ENCODE results near the gene SEMA7A. TPM values are rescaled to one million over a fixed set of nuclear protein-coding genes. Genes with fewer than 3 reads are reported as not detected.
A peak's percentile ranks its signal among the peaks of the same experiment; 100 is the strongest.
"Not testable (repeated sequence)": the region's sequence is repeated elsewhere in the genome, so short reads cannot be mapped to it uniquely, and the experiment has no call there.

The SEMA7A gene
- total RNA-seq, 1 donor from 2014 or later, result 102 TPM

DNA sequence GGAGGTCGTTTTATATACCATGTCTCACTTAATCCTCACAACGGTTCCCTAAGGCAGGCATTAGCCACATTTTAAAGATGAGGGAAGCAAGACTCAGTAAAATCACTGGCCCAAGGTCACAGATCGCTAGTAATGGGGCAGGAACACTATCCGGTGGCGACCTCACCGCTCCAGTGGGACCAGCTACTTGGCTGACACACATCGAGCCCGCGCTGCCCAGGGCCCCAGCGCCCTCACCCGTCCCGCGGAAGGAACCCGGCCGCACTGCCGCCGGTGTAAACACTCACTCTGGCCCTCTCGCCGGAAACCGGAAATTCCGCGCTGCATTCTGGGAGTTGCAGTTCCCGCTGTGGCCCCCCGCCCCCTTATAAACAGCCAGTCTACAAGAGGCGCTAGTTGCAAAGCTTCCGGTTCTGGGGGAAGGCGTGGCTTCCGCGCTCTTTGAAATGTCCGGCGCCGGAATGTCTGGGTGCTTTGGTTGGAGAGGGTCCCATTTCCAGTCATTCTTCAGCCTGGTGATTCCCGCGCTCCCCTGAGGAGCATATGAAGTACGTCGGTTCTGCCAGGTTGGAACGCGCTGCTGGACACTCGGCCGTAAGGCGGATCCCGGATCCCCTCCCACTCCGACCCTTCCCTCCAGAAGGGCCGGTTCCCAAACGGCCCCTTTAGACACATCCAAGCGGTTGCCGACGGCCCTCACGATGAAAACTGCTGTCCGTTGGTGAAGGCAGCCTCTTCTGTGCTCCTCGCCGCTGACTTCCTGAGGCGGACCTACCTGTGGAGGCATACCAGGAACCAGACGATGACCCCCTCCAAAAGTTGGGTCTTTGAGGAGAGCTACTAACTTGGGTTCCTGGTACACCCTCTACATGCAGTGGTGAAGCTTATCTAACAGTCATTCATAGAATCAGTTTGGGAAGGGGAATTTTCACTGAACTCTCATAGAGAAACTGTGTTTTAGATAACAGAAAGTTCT is 27.4 kb upstream of the SEMA7A start, which contains the start of gene UBL7:
TSS of gene UBL7 (minus strand) at position 290 of the 976 bp plus-strand sequence. CDS start 2,293 bp downstream, outside the sequence.
- H3K27ac Mint-ChIP-seq, result peak within 1 kb of the TSS; percentile 94
- peaks cover 22% of the 10 kb centered on the region for H3K36me3 Mint-ChIP-seq (ENCODE audit: low read depth)
- DNase-seq (ENCODE audit: low spot score), result peak; percentile 96
- H3K4me1 Mint-ChIP-seq (ENCODE audit: low read depth), result peaks cover 56% of the 10 kb centered on the region
- intact Hi-C loops (cut with micrococcal nuclease), result loop anchor here (1.0 to 10.0 kb wide), 12 partner anchors 23 to 468 kb away; partner anchors contain the start of genes CLK3, EDC3 and STOML1
- H3K27me3 Mint-ChIP-seq (ENCODE audit: insufficient read depth), result no peaks in the 10 kb centered on the region
- H3K4me3 Mint-ChIP-seq, result peak within 1 kb of the TSS; percentile 97
- peaks cover 11% of the 10 kb centered on the region for H3K9me3 Mint-ChIP-seq

DNA sequence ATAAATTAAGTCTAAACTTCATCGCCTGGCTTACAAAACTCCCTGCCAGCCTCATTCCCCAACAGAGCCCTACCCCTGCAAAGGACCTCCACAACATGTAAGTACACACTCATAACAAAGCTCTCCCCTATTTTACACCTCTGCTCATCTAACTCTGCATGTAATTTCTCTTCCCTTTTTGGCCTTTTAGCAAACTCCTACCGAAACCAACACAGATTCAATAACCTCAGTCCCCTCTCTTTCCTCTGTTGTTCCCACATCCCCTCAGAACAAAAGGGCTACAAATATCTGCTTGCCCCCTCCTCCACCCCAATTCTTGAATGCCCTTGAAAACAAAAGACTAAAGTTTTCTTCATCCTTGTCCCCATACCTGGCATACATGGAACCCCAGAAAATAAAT is 26.5 kb upstream of the SEMA7A start:
- peaks cover 25% of the 10 kb centered on the region for H3K36me3 Mint-ChIP-seq (ENCODE audit: low read depth)
- H3K27me3 Mint-ChIP-seq (ENCODE audit: insufficient read depth), result no peaks in the 10 kb centered on the region
- intact Hi-C loops (cut with micrococcal nuclease), result loop anchor here (2.0 to 10.0 kb wide), 3 partner anchors 55 to 467 kb away; partner anchors contain the start of gene STOML1
- peak overlapping the region; percentile 94 for H3K27ac Mint-ChIP-seq
- peaks cover 58% of the 10 kb centered on the region for H3K4me1 Mint-ChIP-seq (ENCODE audit: low read depth)
- no peak for DNase-seq (ENCODE audit: low spot score)
- peaks cover 11% of the 10 kb centered on the region for H3K9me3 Mint-ChIP-seq
- H3K4me3 Mint-ChIP-seq, result peak overlapping the region; percentile 97

DNA sequence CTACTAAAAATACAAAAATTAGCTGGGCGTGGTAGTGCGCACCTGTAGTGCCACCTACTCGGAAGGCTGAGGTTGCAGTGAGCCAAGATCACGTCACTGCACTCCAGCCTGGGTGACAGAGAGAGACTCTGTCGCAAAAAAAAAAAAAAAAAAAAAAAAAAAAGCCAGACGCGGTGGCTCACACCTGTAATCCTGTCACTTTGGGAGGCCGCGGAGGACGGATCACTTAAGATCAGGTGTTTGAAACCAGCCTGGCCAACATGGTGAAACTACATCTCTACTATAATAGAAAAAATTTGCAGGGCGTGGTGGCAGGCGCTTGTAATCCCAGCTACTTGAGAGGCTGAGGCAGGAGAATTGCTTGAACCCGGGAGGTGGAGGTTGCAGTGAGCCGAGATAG is 26.0 kb upstream of the SEMA7A start:
- Mint-ChIP-seq H3K4me3 (peak overlapping the region; percentile 97), H3K4me1 (ENCODE audit: low read depth) (peaks cover 56% of the 10 kb centered on the region), H3K9me3 (peaks cover 11% of the 10 kb centered on the region), H3K36me3 (ENCODE audit: low read depth) (peaks cover 30% of the 10 kb centered on the region)
- intact Hi-C loops (cut with micrococcal nuclease), result loop anchor here (2.0 to 10.0 kb wide), 3 partner anchors 55 to 467 kb away; partner anchors contain the start of gene STOML1
- not testable (repeated sequence) for H3K27ac Mint-ChIP-seq; H3K27me3 Mint-ChIP-seq (ENCODE audit: insufficient read depth); DNase-seq (ENCODE audit: low spot score)

DNA sequence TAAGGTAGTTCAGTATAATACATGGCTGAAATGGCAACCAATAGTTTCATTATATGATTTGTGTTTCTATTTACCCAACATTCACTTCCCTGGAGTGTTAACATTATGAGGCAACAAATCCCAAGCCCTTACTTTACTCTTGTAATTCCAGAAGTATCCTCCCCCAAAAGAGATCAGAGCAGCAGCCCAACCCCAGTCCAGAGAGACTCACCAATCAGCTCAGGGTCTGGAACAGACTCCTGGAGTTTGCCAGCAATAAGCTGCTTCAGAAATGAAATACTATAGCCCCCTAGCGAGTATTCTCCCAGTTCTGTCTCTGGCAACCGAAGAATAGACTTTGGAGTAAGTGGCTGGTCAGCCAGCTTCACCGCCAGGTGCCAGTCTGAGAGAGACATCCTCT is 24.7 kb upstream of the SEMA7A start:
- H3K27me3 Mint-ChIP-seq (ENCODE audit: insufficient read depth), result no peaks in the 10 kb centered on the region
- H3K9me3 Mint-ChIP-seq, result peaks cover 2% of the 10 kb centered on the region
- H3K36me3 Mint-ChIP-seq (ENCODE audit: low read depth), result peaks cover 27% of the 10 kb centered on the region
- H3K4me3 Mint-ChIP-seq, result no peak overlapping the region
- H3K4me1 Mint-ChIP-seq (ENCODE audit: low read depth), result peaks cover 57% of the 10 kb centered on the region
- no peak for DNase-seq (ENCODE audit: low spot score)
- intact Hi-C loops (cut with micrococcal nuclease), result no loop called here
- H3K27ac Mint-ChIP-seq, result no peak overlapping the region

DNA sequence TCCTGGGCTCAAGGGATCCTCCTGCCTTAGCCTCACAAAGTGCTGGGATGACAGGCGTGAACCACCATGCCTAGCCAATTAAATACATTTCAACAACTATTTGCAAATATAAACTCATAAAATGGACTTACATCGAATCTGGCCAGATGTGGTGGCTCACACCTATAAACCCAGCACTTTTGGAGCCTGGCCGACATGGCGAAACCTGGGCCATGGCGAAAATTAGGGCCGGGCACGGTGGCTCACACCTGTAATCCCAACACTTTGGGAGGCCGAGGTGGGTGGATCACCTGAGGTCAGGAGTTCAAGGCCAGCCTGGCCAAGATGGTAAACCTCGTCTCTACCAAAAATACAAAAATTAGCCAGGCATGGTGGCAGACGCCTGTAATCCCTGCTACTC is 23.3 kb upstream of the SEMA7A start:
- H3K27me3 Mint-ChIP-seq (ENCODE audit: insufficient read depth); H3K4me3 Mint-ChIP-seq; H3K9me3 Mint-ChIP-seq; H3K27ac Mint-ChIP-seq; DNase-seq (ENCODE audit: low spot score); intact Hi-C loops (cut with micrococcal nuclease): not testable (repeated sequence)
- Mint-ChIP-seq H3K4me1 (ENCODE audit: low read depth) (peaks cover 48% of the 10 kb centered on the region), H3K36me3 (ENCODE audit: low read depth) (peaks cover 34% of the 10 kb centered on the region)

DNA sequence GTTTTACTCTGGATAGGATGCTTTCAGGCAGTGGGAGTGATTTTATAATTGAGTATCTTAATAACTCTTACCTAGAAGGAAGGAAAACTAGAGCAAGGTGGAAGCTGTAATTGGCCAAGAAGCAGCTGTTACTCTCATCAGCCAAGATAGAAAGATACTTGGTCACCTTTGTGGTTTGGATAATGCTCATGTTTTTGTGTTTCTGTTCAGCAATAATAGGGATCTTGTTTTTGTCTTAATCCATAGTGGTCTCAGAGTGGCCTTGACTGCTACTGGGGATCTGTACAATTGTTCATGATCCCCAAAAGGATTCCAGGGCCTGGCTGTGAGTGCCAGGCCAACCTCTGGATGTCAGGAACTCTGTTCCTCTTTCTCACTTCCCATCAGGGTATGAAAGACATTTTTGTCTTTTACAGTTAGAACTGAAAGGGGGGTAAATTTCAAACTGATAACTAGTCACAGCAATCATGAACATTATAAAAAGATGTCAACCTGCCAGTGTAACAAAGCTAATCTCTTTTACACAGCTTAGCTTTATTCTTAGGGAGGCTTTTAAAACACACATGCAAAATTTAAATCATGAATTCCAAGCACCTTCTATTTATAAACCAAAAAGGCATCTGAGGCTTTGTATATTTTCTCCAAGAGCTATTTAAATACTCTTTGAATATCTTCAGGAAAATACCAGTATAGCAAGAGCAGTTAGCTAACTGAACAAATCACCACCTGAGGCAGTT is 21.2 kb upstream of the SEMA7A start:
- H3K4me3 Mint-ChIP-seq, result no peak overlapping the region
- intact Hi-C loops (cut with micrococcal nuclease), result no loop called here
- no peaks in the 10 kb centered on the region for H3K27me3 Mint-ChIP-seq (ENCODE audit: insufficient read depth)
- no peak overlapping the region for H3K27ac Mint-ChIP-seq
- H3K36me3 Mint-ChIP-seq (ENCODE audit: low read depth), result peaks cover 39% of the 10 kb centered on the region
- DNase-seq (ENCODE audit: low spot score), result no peak
- H3K9me3 Mint-ChIP-seq, result no peaks in the 10 kb centered on the region
- H3K4me1 Mint-ChIP-seq (ENCODE audit: low read depth), result peaks cover 39% of the 10 kb centered on the region

DNA sequence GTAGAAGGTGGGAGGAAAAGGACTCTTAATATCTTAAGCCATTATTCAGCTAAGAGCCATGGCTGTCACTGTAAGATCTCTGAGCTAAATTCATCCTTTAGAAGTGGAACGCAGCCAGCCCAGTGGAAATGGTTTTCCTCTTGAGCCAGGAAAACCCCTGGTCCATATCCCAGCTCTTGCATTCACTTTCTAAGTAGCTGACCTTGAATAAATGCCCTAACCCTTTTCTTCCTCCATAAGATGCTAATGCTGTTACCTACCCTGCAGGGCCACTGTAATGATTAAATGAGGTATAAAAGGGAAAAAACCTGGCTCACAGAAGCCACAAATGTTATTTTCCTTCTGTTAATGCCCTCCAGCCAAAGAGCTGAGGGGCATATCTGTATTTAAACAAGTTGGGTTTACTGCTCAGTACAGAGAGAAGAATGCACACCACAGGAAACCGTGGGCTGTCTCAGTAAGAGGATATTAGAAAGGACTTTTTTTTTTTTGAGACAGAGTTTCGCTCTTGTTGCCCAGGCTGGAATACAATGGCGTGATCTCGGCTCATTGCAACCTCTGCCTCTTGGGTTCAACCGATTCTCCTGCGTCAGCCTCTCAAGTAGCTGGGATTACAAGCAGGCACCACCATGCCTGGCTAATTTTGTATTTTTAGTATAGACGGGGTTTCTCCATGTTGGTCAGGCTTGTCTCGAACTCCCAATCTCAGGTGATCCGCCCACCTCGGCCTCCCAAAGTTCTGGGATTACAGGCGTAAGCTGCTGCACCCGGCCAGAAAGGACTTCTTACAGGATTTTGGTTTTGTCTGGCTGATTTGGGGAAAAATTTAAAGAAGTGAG is 20.4 kb upstream of the SEMA7A start:
- H3K27ac Mint-ChIP-seq, result peak overlapping the region; percentile 8
- H3K4me3 Mint-ChIP-seq, result no peak overlapping the region
- DNase-seq (ENCODE audit: low spot score), result no peak
- no peaks in the 10 kb centered on the region for H3K9me3 Mint-ChIP-seq
- no peaks in the 10 kb centered on the region for H3K27me3 Mint-ChIP-seq (ENCODE audit: insufficient read depth)
- peaks cover 39% of the 10 kb centered on the region for H3K4me1 Mint-ChIP-seq (ENCODE audit: low read depth)
- intact Hi-C loops (cut with micrococcal nuclease), result no loop called here
- peaks cover 46% of the 10 kb centered on the region for H3K36me3 Mint-ChIP-seq (ENCODE audit: low read depth)

DNA sequence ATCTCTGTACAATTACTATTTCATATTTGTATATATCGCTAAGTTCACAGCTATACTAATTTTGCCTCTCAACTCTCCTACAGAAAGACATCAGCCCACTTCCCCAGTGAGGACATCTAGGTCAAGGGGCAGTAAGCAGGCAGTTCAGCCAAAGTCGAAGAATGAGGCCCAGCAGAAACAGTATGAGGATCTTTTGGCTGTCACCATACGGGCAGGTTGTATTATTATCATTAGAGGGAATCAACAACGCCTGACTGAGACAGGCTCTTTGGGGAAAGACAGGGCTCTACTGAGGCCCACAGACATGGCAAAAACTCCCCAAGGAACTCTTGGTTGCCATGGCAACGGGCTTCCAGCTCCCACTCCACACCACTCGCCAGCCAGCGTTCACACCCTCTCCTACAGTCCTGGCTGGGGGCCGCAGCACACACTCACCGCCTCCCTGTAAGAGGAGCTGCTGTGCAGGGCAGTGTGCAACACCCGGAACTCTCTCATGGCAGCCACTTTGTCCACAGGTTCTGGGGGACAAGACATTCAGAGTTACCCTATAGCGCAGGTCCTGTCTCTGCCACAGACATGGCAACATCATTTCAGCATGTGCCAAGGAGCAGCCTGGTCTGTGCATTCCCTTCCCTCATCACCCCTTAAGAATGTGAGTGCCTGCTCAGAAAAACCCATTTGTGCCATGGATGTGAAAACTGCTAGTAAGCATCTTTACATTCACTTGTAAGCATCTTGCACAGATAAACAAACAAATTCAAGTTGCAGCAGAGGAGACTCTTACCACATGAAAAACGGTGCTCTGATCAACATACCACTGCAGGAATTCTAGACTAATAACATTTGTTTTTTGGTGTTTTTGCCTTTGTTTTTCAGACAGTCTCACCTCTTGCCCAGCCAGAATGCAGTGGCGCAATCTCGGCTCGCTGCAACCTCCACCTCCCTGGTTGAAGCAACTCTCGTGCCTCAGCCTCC is 18.4 kb upstream of the SEMA7A start:
- Mint-ChIP-seq H3K36me3 (ENCODE audit: low read depth) (peaks cover 45% of the 10 kb centered on the region), H3K9me3 (no peaks in the 10 kb centered on the region), H3K4me3 (no peak overlapping the region), H3K27me3 (ENCODE audit: insufficient read depth) (no peaks in the 10 kb centered on the region), H3K27ac (no peak overlapping the region), H3K4me1 (ENCODE audit: low read depth) (peaks cover 32% of the 10 kb centered on the region)
- intact Hi-C loops (cut with micrococcal nuclease), result no loop called here
- no peak for DNase-seq (ENCODE audit: low spot score)

DNA sequence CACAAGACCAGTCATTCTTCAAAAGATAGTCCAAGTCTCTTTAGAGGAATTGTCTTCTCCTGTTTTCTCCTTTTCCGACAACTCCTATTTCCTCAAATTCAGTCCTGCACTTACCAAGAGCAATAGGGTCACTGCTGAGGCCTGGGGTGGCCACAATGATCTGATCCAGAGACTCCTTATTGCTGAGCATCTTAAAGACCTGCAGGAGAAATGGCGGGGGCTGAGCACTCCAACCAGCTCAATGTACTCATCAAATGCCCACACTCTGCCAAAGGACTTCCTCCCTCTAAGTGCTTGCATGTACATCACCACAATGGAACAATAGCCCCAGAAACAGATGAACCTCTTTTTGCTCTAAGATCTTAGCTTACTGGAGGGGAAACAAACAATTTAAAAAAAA is 17.6 kb upstream of the SEMA7A start:
- intact Hi-C loops (cut with micrococcal nuclease), result no loop called here
- Mint-ChIP-seq H3K36me3 (ENCODE audit: low read depth) (peaks cover 46% of the 10 kb centered on the region), H3K9me3 (no peaks in the 10 kb centered on the region), H3K4me1 (ENCODE audit: low read depth) (peaks cover 29% of the 10 kb centered on the region), H3K27me3 (ENCODE audit: insufficient read depth) (no peaks in the 10 kb centered on the region), H3K4me3 (no peak overlapping the region), H3K27ac (no peak overlapping the region)
- DNase-seq (ENCODE audit: low spot score), result no peak

DNA sequence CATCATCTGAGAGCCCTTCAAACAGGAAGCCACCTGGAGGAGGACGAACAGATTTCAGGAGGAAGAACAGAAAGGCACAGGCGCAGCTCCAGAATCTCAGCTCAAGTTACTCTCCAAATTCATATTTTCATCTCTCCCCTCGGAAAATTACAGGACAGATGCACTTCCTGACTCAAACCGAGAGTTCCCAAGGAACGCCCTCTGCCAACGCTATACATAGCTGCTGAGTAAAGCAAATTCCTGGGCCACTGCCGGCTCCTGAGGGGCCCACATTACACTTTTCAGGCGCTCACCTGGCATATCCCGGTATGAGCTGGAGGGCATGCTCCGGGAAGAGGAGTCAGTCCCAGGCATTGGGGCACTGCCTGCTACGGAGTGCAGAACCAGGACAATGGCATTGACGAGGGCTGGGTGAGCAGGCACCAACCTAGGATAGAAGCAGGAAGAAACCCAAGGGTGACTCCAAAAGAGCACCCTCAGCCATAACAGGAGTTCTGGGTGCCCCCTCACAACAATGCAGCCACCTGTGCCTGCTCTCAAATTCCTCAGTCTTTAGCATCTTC is 16.0 kb upstream of the SEMA7A start:
- no peak for DNase-seq (ENCODE audit: low spot score)
- intact Hi-C loops (cut with micrococcal nuclease), result no loop called here
- Mint-ChIP-seq H3K4me1 (ENCODE audit: low read depth) (peaks cover 22% of the 10 kb centered on the region), H3K4me3 (no peak overlapping the region), H3K36me3 (ENCODE audit: low read depth) (peaks cover 40% of the 10 kb centered on the region), H3K9me3 (no peaks in the 10 kb centered on the region), H3K27ac (no peak overlapping the region), H3K27me3 (ENCODE audit: insufficient read depth) (no peaks in the 10 kb centered on the region)

DNA sequence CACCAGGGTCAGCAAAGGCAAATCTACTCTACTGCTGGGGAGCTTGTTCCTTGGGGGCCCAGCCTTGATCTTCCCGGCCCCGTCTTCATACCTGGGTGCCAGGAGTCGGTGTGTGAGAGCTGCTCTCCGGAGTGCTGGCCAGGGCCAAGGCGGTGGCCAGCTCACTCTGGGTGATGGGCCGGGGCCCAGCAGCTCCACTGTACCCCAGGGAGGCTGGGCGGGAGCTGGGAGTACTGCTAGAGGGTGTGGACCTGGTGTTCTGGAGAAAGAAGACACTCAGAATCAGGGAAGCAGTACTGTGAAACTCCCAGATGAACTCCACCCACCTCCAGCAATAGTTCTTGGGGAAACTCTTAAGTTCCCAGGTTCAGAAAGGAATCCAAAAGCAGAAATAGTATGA is 15.3 kb upstream of the SEMA7A start:
- H3K36me3 Mint-ChIP-seq (ENCODE audit: low read depth), result peaks cover 39% of the 10 kb centered on the region
- H3K4me1 Mint-ChIP-seq (ENCODE audit: low read depth), result peaks cover 16% of the 10 kb centered on the region
- DNase-seq (ENCODE audit: low spot score), result no peak
- H3K4me3 Mint-ChIP-seq, result no peak overlapping the region
- no peaks in the 10 kb centered on the region for H3K9me3 Mint-ChIP-seq
- H3K27ac Mint-ChIP-seq, result no peak overlapping the region
- intact Hi-C loops (cut with micrococcal nuclease), result no loop called here
- H3K27me3 Mint-ChIP-seq (ENCODE audit: insufficient read depth), result no peaks in the 10 kb centered on the region
